ENCODE results near the gene TMEM207.

Gene TMEM207

DNA sequence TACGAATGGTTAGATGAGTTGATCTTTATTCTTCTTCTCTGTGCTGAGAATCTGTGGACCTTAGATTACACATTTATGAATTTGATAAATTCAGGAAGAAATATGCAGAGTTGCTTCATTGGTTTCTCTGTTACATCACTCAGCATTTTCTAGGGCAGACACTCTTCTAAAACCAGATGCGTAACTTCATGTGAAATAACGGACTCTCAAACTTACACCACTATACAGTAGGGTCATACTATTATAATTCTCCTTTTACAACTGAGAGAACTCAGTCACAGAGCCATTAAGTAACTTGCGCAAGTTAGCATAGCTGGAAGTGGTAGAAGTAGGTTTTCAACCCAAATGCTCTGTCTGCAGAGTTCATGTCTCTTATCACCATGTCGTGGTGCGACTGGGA, 5.7 kb downstream of the TMEM207 start:
- no peak for DNase-seq (ENCODE audit: low read depth)

DNA sequence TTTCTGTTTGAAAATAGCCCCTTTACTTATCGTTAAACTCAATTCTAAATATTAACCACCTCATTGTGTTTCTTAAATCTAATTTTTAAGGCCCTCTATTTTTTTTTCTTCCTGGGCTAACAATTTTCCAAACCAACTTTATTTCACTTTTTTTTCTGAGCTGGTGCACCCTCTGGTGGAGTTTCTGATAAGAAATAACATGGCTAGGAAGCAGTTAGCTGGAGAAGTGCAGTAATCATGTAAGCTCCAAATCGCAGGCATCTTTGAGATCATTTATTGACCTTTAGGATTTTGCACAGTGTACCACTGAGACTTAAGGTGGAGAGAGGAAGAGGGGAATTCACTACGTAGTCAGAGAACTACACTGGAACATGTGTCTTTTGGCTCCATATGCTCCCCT, 6.4 kb downstream of the TMEM207 start:
- DNase-seq (ENCODE audit: low read depth): no peak

DNA sequence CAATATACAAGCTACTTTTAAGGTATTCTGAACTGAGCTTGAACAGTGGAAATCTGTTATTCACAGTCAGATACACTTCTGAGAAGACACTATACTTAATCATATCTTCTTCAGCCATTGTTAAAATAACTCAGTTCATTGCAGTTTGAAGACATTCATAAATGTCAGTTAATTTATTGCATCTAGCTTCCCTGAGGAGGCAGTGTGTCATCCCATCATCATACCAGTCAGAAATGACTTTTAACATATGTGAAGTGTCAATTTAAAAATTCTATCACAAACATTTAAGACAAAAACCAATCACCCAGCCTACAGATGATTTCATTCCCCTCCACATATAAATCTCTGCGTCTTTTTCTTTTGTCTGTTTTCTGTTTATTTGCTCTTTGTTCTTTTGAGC, 7.5 kb downstream of the TMEM207 start:
- DNase-seq (ENCODE audit: low read depth): no peak

DNA sequence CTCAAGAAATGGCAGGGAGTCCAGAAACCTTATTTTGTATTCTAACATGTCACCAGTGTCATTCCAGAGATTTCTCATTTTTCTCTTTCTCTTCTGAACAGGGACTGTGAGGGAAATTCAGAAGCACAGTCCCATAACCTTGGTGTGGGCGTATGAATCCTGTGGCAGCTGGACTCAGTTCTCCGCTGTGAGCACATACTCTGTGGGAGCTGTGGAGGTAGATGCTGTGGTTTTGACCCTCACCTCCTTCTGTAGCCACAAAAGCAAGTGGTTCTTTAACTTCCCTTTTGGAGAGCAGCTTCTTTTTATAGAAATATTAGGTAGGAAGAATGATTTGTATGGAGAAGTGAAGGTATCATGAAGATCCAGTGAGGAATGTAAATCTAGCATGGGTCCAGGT, 13.4 kb downstream of the TMEM207 start:
- no peak for DNase-seq (ENCODE audit: low read depth)

DNA sequence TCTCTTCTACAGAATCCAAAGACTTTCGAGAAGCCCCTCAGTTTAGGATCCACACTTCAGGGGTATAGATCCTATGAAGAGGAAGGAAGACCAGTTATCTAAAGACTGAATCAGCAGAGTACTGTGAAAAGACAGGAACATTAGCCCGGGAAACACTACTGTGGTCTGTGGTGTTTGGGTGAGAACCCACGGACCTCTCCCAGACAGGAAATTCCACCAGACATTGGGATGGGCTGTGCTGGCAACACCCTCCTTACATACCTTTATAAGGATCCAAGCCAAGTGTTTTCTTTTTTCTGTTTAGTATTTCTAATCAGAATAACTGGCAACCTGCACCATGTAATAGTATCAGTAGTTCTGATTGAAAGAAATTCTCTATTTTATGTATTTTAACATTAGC, 14.1 kb downstream of the TMEM207 start:
- no peak for DNase-seq (ENCODE audit: low read depth)

DNA sequence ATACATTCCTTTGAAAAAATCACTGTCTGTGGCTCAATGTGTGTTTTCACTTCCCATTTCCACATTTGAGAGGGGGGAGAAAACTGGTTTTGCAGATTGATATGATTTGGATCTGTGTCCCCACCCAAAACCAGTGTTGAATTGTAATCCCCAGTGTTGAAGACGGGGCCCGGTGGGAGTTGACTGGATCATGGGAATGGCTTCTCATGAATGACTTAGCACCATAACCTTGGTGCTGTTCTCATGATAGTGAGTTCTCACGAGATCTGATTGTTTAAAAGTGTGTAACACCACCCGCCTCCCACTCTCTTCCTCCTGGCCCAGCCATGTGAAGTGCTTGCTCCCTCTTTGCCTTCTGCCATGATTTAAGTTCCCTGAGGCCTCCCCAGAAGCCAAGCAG, 16.1 kb downstream of the TMEM207 start:
- DNase-seq (ENCODE audit: low read depth): no peak

DNA sequence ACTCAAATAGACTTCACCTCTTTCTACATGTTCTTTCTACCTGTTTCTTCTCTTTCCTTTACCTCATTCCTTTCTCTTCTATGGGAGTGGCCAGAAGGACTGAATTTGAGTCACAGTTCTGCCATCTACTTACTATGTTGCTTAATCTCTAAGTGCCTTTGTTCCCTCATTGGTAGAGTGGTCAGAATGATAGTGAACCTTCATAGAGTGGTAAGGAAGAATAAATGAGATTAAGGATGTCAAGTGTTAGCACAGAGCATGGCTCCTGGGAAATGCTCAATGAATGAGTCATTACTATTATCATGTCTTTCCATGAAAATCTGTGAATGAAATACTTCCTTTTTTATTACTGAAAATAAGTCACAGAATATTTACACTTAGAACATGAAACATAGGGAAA, 17.5 kb downstream of the TMEM207 start:
- no peak for DNase-seq (ENCODE audit: low read depth)

DNA sequence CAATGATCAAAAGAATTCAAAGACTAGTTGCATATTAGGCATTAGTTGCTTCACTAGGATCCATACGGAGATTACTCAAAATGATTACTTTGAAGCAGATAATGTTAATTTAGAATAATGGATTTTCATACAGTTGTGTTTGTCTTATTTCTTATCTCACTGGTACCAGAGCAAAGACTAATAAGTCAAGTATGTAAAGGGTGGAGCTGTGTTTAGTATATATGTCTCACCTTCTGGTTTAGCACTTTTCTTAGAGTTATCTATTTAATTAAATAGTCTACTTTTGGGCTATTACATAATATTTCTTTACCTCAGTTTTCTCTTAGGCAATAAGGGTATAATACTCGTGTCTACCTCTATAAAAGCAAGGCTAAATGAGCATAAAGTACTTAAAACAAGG, 18.8 kb downstream of the TMEM207 start:
- no peak for DNase-seq (ENCODE audit: low read depth)

DNA sequence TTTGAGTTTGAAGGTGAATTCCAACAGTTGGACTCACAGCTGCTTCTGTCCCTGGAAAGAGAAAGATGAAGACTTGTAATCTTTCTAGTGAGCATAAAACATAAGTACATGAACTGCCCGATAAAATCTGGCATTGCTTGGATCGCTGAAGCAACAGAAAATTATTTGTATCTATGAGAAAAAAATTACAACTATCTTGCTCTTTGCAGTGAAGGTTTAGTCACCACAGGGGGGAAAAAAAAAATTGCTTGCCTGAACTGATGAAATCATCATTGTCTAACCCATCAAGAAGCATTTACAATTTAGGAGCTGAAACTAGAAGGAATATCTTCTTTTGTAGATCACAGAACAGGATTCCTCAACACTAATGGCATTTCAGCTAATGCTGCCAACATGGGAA, 20.0 kb downstream of the TMEM207 start:
- DNase-seq (ENCODE audit: low read depth): no peak

DNA sequence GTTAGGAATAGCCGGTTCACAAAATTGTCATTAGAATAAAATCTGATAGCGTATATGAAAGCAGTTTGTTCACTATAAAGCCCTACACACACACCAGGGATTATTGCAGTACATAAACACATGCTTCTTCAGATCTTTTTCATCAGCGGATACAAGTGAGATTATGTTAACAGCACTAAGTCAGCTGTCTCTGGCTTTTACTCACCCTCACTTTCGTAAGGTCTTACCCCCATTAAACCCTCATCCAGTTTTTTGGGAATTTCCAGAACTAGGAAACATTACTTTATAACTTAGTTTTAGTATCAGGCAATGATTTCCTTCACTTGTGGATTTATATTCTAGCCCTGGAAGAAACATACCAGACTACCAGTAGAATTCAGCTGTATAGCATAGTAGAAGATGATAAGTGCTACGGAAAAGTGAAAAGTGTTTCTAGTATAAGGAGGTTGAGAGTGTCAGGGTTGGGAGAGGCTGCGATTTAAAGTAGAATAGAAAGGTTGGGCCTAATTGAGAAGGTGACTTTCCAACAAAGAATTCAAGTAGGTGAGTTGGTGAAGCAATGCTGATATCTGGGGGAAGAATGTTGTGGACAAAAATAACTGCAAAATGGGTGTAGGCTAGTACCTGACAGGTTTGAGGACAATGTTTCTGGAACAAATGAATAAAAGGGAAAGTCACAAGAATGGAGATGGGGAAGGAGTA, 22.7 kb downstream of the TMEM207 start:
- no peak for DNase-seq (ENCODE audit: low read depth)

DNA sequence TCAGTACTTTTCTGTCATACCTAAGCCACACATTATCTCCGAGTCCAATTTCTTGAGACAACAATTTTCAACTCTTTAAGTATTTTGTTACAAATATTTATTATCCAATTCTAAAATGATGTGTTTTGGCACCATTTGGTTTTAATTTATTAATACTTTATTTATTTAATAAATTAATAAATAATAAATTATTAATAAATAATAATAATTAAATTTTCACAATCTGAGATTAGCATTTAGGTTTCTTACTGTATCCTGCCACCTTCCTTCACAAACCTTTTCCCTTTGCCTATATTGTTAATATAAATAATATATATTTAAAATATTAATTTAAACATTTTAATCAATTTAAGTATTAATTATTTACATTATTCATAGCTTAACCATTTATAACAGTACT, 23.9 kb downstream of the TMEM207 start:
- no peak for DNase-seq (ENCODE audit: low read depth)

DNA sequence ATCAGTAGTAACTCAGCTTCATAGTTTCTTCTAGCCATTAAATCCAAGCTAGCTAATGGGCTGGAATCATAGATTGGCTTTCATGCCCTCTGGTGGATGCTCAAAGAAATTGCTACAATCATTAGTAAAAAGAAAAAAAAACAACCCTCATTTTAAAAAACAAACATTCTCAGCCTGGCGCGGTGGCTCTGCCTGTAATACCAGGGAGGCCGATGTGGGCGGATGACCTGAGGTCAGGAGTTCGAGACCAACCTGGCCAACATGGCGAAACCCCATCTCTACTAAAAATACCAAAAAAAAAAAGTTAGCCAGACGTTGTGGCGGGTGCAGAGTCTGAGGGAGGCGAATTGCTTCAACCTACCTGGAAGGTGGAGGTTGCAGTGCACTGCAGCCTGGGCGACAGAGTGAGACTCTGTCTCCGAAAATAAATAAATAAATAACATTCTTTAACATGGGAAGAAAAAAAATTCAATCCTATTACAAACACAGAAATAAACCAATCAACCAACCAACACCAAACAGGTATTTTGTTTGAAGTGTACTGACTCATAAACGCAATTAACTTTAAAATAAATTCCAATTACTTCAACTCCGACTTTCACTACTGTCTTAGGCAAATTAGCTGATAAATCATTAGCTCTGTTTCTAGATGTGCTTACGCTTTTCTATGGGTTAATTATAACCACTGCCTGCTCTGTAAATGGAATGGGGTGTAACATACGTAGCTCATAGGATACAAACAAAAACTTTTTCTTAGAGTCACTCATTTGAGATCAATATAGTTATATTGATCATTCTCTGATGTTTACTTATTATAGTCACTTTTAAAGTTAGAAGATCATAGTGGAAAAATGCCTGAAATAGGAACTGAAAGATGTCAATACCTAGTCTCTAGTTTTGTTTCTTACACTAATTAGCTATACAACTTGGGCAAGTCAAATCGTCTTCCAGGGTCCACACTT, 24.9 kb downstream of the TMEM207 start:
- no peak for DNase-seq (ENCODE audit: low read depth)

DNA sequence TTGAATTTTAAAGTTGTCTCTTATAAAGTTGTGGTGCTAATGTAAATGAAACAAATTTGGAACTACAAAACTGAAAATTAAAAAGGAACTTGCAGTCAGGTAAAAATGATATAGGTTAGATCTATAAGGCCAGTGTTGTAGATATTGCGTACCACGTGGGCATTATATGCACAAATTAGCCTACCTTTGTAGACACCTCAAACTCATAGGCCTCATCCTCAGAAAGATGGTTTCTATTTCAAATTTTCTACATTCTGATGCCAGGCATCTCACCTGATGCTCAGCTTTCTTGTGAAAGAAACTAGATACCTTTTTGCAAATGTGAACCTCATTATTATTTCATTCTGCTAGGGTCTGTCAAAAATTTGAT, 25.6 kb downstream of the TMEM207 start:
- DNase-seq (ENCODE audit: low read depth): no peak

DNA sequence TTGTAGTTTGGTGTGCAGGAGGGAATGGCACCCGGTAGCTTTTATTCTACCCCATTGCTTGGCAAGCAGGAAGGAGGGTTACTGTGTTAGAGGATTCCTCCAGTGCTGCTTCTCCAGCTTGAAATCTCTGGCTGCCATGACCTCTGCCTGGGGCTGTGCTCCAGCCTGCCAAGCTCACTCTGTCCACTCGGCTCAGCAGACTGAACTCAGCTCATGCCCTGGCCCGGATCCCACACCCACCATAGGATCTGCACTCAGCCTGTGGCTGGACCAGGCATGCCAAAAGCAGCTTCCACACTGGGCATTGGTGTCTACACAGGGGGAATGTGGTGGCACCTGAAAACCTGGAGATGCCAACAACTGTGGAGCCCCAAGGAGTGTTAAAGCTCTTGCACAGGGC, 35.4 kb downstream of the TMEM207 start:
- no peak for DNase-seq (ENCODE audit: low read depth)

DNA sequence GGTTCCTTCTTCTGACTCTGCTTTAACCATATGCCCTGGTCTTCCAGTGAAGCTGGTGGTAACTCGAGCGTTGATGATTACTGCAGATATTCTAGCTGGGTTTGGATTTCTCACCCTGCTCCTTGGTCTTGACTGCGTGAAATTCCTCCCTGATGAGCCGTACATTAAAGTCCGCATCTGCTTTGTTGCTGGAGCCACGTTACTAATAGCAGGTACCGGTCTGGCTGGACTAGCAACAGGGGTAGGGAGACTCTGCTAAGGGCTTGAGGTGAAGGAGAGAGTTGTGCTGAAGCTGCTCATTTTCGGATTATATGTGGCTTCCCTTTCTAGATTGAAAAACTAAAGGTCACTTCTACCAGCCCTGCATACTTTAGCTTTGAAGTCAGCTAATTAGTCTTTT, 45.0 kb downstream of the TMEM207 start:
- no peak for DNase-seq (ENCODE audit: low read depth)

DNA sequence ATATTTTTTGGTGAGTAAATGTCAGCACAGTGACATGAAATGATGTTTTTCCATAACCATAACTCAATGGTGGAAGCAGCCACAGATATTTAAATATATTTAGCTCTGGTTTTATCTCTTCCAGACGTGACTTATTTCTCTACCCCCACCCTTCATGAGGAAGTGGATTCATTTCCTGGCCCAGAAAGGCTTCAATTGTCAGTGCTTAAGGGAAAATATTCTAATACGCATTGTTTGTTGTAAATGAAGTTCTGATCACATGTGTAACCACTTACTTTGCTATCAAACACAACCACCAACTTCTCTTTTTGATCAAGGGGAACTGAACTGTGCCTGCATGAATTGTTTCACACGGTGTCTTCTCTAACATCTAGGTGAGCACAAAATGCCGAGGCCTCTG, 47.7 kb downstream of the TMEM207 start:
- DNase-seq (ENCODE audit: low read depth): no peak

DNA sequence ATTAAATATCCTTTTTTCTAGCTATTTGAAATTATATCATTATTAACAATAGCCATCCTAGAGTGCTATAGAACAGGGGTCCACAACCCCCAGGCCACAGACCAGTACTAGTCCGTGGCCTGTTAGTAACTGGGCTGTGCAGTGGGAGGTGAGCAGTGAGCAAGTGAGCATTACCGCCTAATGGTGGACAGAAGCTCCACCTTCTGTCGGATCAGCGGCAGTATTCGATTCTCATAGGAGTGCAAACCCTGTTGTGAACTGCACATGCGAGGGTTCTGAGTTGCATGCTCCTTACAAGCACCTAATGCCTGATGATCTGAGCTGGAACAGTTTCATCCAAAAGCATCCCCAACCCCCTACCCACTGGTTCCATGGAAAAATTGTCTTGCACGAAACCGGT, 50.0 kb downstream of the TMEM207 start:
- no peak for DNase-seq (ENCODE audit: low read depth)

DNA sequence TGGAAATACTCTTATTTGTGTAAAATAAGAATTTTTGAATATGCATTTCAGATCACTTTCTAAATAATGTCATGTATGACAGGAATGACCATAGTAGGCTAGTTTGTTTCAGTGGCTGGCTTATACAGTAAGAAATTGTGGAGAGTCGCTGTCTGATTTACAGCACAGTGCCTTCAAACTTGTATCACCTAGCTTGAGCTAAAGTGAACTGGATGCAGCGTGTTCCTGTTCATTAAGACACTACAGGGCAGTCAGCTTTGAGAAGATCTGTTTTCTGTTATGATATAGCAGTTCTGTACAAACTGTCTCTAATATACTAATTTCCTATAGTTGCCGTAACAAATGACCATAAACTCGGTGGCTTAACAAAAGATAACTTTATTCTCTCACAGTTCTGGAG, 51.8 kb downstream of the TMEM207 start:
- DNase-seq (ENCODE audit: low read depth): no peak

DNA sequence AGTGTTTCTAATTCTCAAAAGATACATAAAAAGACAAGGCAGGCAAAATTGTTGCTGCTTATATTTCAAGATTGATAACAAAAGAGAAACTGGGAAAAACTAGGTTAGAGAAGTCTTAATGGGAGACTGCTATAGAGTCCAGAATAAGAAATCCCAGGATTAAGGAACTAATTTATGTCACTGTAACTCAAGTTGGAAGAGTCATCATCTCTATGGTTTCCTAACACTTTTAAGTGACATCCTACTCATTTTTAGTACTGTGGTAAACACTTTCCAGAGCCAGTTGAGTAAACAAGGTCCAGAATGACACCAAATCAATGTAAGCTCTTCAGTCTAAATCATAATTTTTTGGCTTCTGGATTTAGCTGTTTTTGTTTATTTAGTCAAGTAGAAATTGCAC, 53.7 kb downstream of the TMEM207 start:
- no peak for DNase-seq (ENCODE audit: low read depth)

DNA sequence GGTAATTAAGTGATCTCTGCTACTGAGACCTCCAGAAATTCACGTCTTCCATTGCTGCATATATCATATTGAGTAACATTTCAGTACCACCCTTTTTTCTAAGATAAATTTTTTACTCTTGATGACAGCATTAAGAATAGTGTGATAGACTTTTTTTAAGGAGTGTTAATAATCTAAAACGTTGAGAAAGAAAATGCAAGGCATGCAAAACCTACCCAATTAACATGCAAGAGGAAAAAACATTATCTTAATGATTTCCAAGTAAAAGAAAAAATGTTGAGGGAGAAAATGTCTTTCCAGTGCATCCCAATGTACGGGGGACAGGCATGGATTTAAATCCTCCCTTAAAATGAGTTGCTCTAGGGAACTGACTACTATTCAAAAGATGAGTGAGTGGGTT, 61.0 kb downstream of the TMEM207 start:
- no peak for DNase-seq (ENCODE audit: low read depth)

DNA sequence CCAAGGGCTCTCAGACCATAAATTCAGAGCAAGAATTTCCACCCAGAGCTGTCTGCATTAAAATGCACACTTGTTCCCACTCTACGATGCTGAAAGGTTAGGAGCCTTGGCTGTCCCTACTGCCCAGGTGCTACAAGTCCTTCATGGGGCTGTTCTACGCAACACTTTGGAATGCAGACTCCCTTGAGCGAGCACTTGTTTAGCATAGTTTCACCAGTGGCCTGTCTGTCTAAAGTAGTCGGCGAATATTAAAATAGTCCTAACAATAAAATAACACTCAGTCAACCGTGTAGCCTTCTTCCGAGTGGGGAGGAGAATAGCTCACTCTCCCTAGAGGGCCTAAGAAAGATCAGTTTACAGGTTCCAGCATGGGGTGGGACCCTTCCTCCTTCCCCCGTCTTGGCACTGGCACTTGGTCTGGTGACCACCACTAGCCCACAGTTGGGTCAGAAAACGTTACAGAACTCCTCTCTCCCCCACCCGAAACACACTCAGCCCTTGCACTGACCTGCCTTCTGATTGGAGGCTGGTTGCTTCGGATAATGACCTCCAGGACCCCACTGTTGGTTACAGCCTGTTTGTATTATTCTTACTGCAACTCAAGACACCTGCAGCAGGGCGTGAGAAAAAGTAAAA, 62.0 kb downstream of the TMEM207 start, which contains the start of gene CLDN16:
CLDN16 (plus strand) TSS at position 586 of the 636 bp plus-strand sequence. CDS start 167 bp downstream, outside the sequence.
- DNase-seq (ENCODE audit: low read depth): no peak

DNA sequence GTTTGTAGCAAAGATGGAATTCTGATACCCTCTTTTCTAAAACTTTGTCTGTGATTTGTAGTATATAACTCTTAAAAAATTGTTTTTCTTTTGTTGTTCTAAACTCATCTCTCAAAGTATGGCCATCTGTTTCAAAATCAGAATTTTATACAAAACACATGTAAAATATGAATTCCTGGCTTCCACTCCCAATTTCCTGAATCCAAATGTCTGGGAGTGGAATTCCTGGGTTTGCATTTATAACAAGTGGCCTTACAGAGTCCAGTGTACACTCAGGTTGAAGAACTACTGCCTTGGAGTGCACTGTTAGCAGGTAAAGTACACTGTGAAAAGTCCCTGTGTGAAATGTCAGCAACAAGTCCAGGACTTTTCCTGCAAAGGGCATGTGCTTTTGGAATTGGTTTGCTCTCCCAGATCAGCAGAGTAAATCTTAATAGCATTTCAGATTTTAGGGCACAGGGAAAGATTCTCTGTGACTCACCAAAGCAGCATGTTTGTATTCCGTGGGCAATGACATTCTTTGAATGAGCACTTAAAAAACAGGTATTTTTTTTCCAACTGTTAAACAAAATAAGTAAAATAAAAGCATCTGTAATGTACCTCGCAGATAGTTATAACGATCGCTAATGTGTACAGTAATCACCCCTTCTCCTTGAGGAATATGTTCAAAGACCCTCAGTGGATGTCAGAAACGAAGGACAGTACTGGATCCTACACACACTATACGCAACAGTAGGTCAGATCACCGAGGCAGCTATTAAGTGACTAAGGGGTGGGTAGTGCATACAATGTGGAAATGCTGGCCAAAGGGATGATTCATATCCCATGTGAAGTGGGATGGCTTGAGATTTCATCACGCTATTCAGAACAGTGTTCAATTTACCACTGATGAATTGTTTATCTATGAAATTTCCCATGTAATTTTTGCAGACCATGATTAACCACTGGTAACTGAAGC, 63.7 kb downstream of the TMEM207 start:
- DNase-seq (ENCODE audit: low read depth): no peak

All from stimulated activated CD8-positive, alpha-beta memory T cell treated with anti-CD3 and anti-CD28 coated beads, Interleukin-12 subunit alpha, Interleukin-12 subunit beta, amount 100 ng/mL, for 1 hour (primary cell).